Mesenchymal stem cell (in vitro differentiated cells and primary cell): ENCODE data around the gene HNRNPLL.

Source experiments
- DNase-seq: peaks from one replicate; pipeline ENCODE4 v3.0.0-alpha.2; 2013
- H2AFZ ChIP-seq: one replicate; pipeline ENCODE4 v1.6.1; 2013; ENCODE audit warnings: low read depth, mild to moderate bottlenecking, control low read depth, inconsistent platforms, low read length, moderate library complexity
- H2AK5ac ChIP-seq: 2 replicates; pipeline ENCODE4 v1.6.1; 2013; ENCODE audit warnings: low read length, moderate library complexity, mild to moderate bottlenecking, inconsistent platforms; ENCODE audit not compliant: severe bottlenecking
- H2BK120ac ChIP-seq: one replicate; pipeline ENCODE4 v1.6.1; 2013; ENCODE audit warnings: low read depth, mild to moderate bottlenecking, inconsistent platforms, low read length, moderate library complexity
- H2BK12ac ChIP-seq, 2 experiments: one replicate each; pipeline ENCODE4 v1.6.1; 2013; ENCODE audit warnings: inconsistent platforms in 2 of 2, low read length in 2 of 2, mild to moderate bottlenecking in 2 of 2, moderate library complexity in 2 of 2, control low read depth in 1 of 2
- H2BK15ac ChIP-seq: one replicate; pipeline ENCODE4 v1.6.1; 2013; ENCODE audit warnings: mild to moderate bottlenecking, low read depth, inconsistent platforms; ENCODE audit not compliant: poor library complexity, severe bottlenecking
- H2BK5ac ChIP-seq: 2 replicates; pipeline ENCODE4 v1.6.1; 2013; ENCODE audit warnings: low read depth, mild to moderate bottlenecking, low read length, control low read depth, inconsistent platforms; ENCODE audit not compliant: poor library complexity, severe bottlenecking
- H3K14ac ChIP-seq, 2 experiments: one replicate each; pipeline ENCODE4 v1.6.1; 2013; ENCODE audit warnings: inconsistent platforms in 2 of 2, low read length in 2 of 2, control low read depth in 1 of 2, mild to moderate bottlenecking in 1 of 2, moderate library complexity in 1 of 2
- H3K18ac ChIP-seq, 2 experiments: one replicate each; pipeline ENCODE4 v1.6.1; 2013; ENCODE audit warnings: inconsistent platforms in 2 of 2, low read length in 2 of 2, control low read depth in 1 of 2, low read depth in 1 of 2, mild to moderate bottlenecking in 1 of 2
- H3K23ac ChIP-seq, 2 experiments: one replicate each; pipeline ENCODE4 v1.6.1; 2013; ENCODE audit warnings: inconsistent platforms in 2 of 2, low read length in 2 of 2, mild to moderate bottlenecking in 2 of 2, moderate library complexity in 2 of 2, control low read depth in 1 of 2
- H3K27ac ChIP-seq: 2 replicates; pipeline ENCODE4 v1.5.1; 2013; ENCODE audit warnings: mild to moderate bottlenecking, moderate library complexity, low read length, control low read depth, inconsistent platforms; ENCODE audit not compliant: poor library complexity, severe bottlenecking
- H3K27me3 ChIP-seq, 2 experiments: 2 replicates each; pipeline versions ENCODE4 v1.6.1 to v1.7.0; 2013; ENCODE audit warnings: low read length in 2 of 2, mild to moderate bottlenecking in 2 of 2, moderate library complexity in 2 of 2, control low read depth in 1 of 2, inconsistent platforms in 1 of 2; ENCODE audit not compliant: control insufficient read depth in 1 of 2, insufficient read depth in 1 of 2
- H3K36me3 ChIP-seq, 2 experiments: 2 replicates each; pipeline versions ENCODE4 v1.6.1 to v1.7.0; 2013; ENCODE audit warnings: low read length in 2 of 2, control low read depth in 1 of 2, inconsistent platforms in 1 of 2, low read depth in 1 of 2, mild to moderate bottlenecking in 1 of 2; ENCODE audit not compliant: insufficient read depth in 2 of 2, control insufficient read depth in 1 of 2
- H3K4ac ChIP-seq, 2 experiments: one replicate each; pipeline ENCODE4 v1.6.1; 2013; ENCODE audit warnings: inconsistent platforms in 2 of 2, low read length in 2 of 2, mild to moderate bottlenecking in 2 of 2, moderate library complexity in 2 of 2, control low read depth in 1 of 2, low read depth in 1 of 2
- H3K4me1 ChIP-seq: 2 replicates; pipeline ENCODE4 v1.6.1; 2013; ENCODE audit warnings: low read depth, low read length, control low read depth; ENCODE audit not compliant: control insufficient read depth, insufficient read depth
- H3K4me2 ChIP-seq: 2 replicates; pipeline ENCODE4 v1.6.1; 2013; ENCODE audit warnings: low read length, mild to moderate bottlenecking, inconsistent platforms; ENCODE audit not compliant: poor library complexity, severe bottlenecking
- H3K4me3 ChIP-seq, 2 experiments: 2 replicates each; pipeline versions ENCODE4 v1.5.1 to v1.7.0; 2013; ENCODE audit warnings: low read length in 2 of 2, mild to moderate bottlenecking in 2 of 2, control low read depth in 1 of 2, low read depth in 1 of 2; ENCODE audit not compliant: insufficient read depth in 1 of 2
- H3K79me1 ChIP-seq: replicated peaks from 2 replicates; pipeline ENCODE4 v1.6.1; 2013; ENCODE audit warnings: mild to moderate bottlenecking, control low read depth, low read length, inconsistent platforms; ENCODE audit not compliant: poor library complexity, severe bottlenecking
- H3K9ac ChIP-seq: 2 replicates; pipeline ENCODE4 v1.7.0; 2013; ENCODE audit warnings: mild to moderate bottlenecking, low read length, moderate library complexity
- H3K9me3 ChIP-seq: 2 replicates; pipeline ENCODE4 v1.7.0; 2013; ENCODE audit warnings: mild to moderate bottlenecking, low read length; ENCODE audit not compliant: control insufficient read depth
- H4K8ac ChIP-seq: one replicate; pipeline ENCODE4 v1.6.1; 2013; ENCODE audit warnings: inconsistent platforms, mild to moderate bottlenecking, low read length, moderate library complexity
- H4K91ac ChIP-seq: one replicate; pipeline ENCODE4 v1.6.1; 2013; ENCODE audit warnings: mild to moderate bottlenecking, low read length, inconsistent platforms
- WGBS: methylation state at CpG from one replicate; pipeline ENCODE4 v1.1.7; 2013; ENCODE audit warnings: mixed read lengths; 5-methylcytosine and 5-hydroxymethylcytosine counted together

HNRNPLL gene

GRCh38 chr2:38605298-38605830 is 2.6 kb upstream of the HNRNPLL start:
- Histone ChIP-seq H2BK15ac (no peak overlapping the region), H3K14ac (no peak overlapping the region), H2BK12ac (no peak overlapping the region), H2AK5ac (no peak overlapping the region), H3K4me3 (no peak overlapping the region), H2BK5ac (no peak overlapping the region), H4K8ac (no peak overlapping the region), H3K23ac (peak overlapping the region in 1 of 2 experiments; percentile 72), H3K36me3 (no peaks in the 10 kb centered on the region), H4K91ac (no peak overlapping the region), H3K4me2 (no peak overlapping the region), H3K4ac (no peak overlapping the region), H3K27me3 (no peaks in the 10 kb centered on the region), H2AFZ (no peak overlapping the region), H3K79me1 (no peaks in the 10 kb centered on the region), H3K9me3 (no peaks in the 10 kb centered on the region), H3K18ac (no peak overlapping the region), H2BK120ac (no peak overlapping the region), H3K9ac (no peak overlapping the region), H3K27ac (no peak overlapping the region), H3K4me1 (peaks cover 11% of the 10 kb centered on the region)
- DNase-seq, result no peak
- WGBS, result 96% methylated on average over 4 of the region's 4 CpGs

GRCh38 chr2:38603402-38604290 is 918 bp upstream of the HNRNPLL start:
- Histone ChIP-seq H3K4me3 (peak overlapping the region in 1 of 2 experiments; percentile 82), H3K14ac (no peak overlapping the region), H2BK15ac (no peak overlapping the region), H2AK5ac (peak overlapping the region; percentile 79), H3K79me1 (no peaks in the 10 kb centered on the region), H2AFZ (peak overlapping the region; percentile 78), H3K4ac (no peak overlapping the region), H3K36me3 (no peaks in the 10 kb centered on the region), H2BK12ac (no peak overlapping the region), H3K4me1 (peaks cover 13% of the 10 kb centered on the region), H3K9me3 (no peaks in the 10 kb centered on the region), H3K4me2 (peak overlapping the region; percentile 99), H3K27me3 (no peaks in the 10 kb centered on the region), H3K23ac (no peak overlapping the region), H2BK120ac (no peak overlapping the region), H3K9ac (peak overlapping the region; percentile 81), H3K27ac (peak overlapping the region; percentile 69), H2BK5ac (no peak overlapping the region), H4K91ac (no peak overlapping the region), H3K18ac (no peak overlapping the region), H4K8ac (no peak overlapping the region)
- peak; percentile 84 for DNase-seq
- 20% methylated on average over 23 of the region's 23 CpGs for WGBS

GRCh38 chr2:38602136-38602731 is 494 bp downstream of the HNRNPLL start:
- H2BK120ac ChIP-seq, result peak overlapping the region; percentile 86
- H3K9me3 ChIP-seq, result no peaks in the 10 kb centered on the region
- H3K14ac ChIP-seq, result peak overlapping the region; percentile 7 to 68
- peak overlapping the region; percentile 23 for H4K91ac ChIP-seq
- peak overlapping the region in 1 of 2 experiments; percentile 37 for H3K23ac ChIP-seq
- H3K18ac ChIP-seq, result peak overlapping the region; percentile 49 to 92
- peak overlapping the region; percentile 95 for H2BK5ac ChIP-seq
- H4K8ac ChIP-seq, result peak overlapping the region; percentile 87
- H3K9ac ChIP-seq, result peak overlapping the region; percentile 86
- H3K79me1 ChIP-seq, result no peaks in the 10 kb centered on the region
- H2AFZ ChIP-seq, result no peak overlapping the region
- peak overlapping the region; percentile 77 for H2BK15ac ChIP-seq
- peak overlapping the region; percentile 69 for H3K4me2 ChIP-seq
- DNase-seq, result no peak
- peak overlapping the region; percentile 49 to 95 for H3K4ac ChIP-seq
- H3K4me3 ChIP-seq, result peak overlapping the region; percentile 79 to 82
- H3K27ac ChIP-seq, result peak overlapping the region; percentile 72
- WGBS, result under 1% methylated on average over 48 of the region's 74 CpGs
- H2BK12ac ChIP-seq, result peak overlapping the region in 1 of 2 experiments; percentile 34
- no peak overlapping the region for H2AK5ac ChIP-seq
- no peaks in the 10 kb centered on the region for H3K27me3 ChIP-seq
- no peaks in the 10 kb centered on the region for H3K36me3 ChIP-seq
- H3K4me1 ChIP-seq, result peaks cover 12% of the 10 kb centered on the region
